B cell (primary cell): ENCODE data around the gene RASGEF1B. TPM values are rescaled to one million over a fixed set of nuclear protein-coding genes. Genes with fewer than 3 reads are reported as not detected.

Experiments
- ATAC-seq: fragments of 200-7000 bp; cut with Tn5 transposase; one replicate; pipeline ENCODE4 v1.10.0; 2021; ENCODE audit warnings: low read depth, mild to moderate bottlenecking, moderate number of reproducible peaks, moderate library complexity
- CTCF ChIA-PET: fragments of 350-600 bp; sonication (Branson Sonifier 250); formaldehyde crosslinking; loops from one replicate; lab custom pipeline; 2021; ENCODE audit warnings: antibody characterized with exemption, inconsistent platforms; lab: Charles Lee
- POLR2A ChIA-PET: fragments of 350-600 bp; sonication (Branson Sonifier 250); formaldehyde crosslinking; loops from one replicate; lab custom pipeline; 2021; ENCODE audit warnings: antibody characterized with exemption; lab: Charles Lee
- DNase-seq: peaks from one replicate; pipeline ENCODE4 v3.0.0; 2013
- H2AFZ ChIP-seq: 2 replicates; pipeline ENCODE4 v1.6.1; 2012; ENCODE audit warnings: mild to moderate bottlenecking, low read depth, low read length; ENCODE audit not compliant: insufficient read depth, poor library complexity, severe bottlenecking
- H3K27ac ChIP-seq, 2 donors: 1 replicate in 1 of 2; 2 replicates in 1 of 2; pipeline ENCODE4 v1.5.1; 2012 to 2013; ENCODE audit warnings: low read length in 2 of 2, mild to moderate bottlenecking in 2 of 2, moderate library complexity in 1 of 2
- H3K27me3 ChIP-seq, 4 experiments: fragments of 200-600 bp in 1 of 4; sonication (generic) in 1 of 4; replicated peaks in 1 of 4; 1 replicate in 2 of 4; 2 replicates in 2 of 4; pipeline versions ENCODE4 v1.6.1 to v1.7.0; 2013 to 2016; ENCODE audit warnings: low read length in 3 of 4, mild to moderate bottlenecking in 2 of 4, mixed read lengths in 1 of 4, moderate library complexity in 1 of 4; ENCODE audit not compliant: insufficient read depth in 4 of 4, control insufficient read depth in 3 of 4; ENCODE audit errors: control extremely low read depth in 1 of 4
- H3K36me3 ChIP-seq, 2 experiments: replicated peaks in 1 of 2; 1 replicate in 1 of 2; 2 replicates in 1 of 2; pipeline versions ENCODE4 v1.6.1 to v1.7.1; 2013; ENCODE audit warnings: low read length in 1 of 2; ENCODE audit not compliant: insufficient read depth in 2 of 2, control insufficient read depth in 1 of 2; ENCODE audit errors: control extremely low read depth in 1 of 2, extremely low read depth in 1 of 2
- H3K4me1 ChIP-seq, 2 donors: fragments of 200-600 bp in 1 of 2; sonication (generic) in 1 of 2; 1 replicate in 1 of 2; 2 replicates in 1 of 2; pipeline versions ENCODE4 v1.5.1 to v1.6.1; 2013 to 2017; ENCODE audit warnings: low read length in 2 of 2; ENCODE audit not compliant: control insufficient read depth in 2 of 2, insufficient read depth in 2 of 2
- H3K4me2 ChIP-seq: replicated peaks from 2 replicates; pipeline ENCODE3; 2012; ENCODE audit warnings: mild to moderate bottlenecking, low read depth, low read length; ENCODE audit not compliant: poor library complexity, severe bottlenecking
- H3K4me3 ChIP-seq, 5 experiments: fragments of 200-600 bp in 1 of 5; sonication (generic) in 1 of 5; 1 replicate in 3 of 5; 2 replicates in 2 of 5; pipeline versions ENCODE4 v1.5.1 to v1.7.0; 2011 to 2016; ENCODE audit warnings: low read length in 4 of 5, mild to moderate bottlenecking in 4 of 5, low read depth in 2 of 5, control low read depth in 1 of 5, moderate library complexity in 1 of 5; ENCODE audit not compliant: insufficient read depth in 1 of 5; ENCODE audit errors: control extremely low read depth in 1 of 5, extremely low read depth in 1 of 5
- H3K79me2 ChIP-seq: fragments of 200-600 bp; sonication (generic); one replicate; pipeline ENCODE4 v1.6.0; 2016; ENCODE audit warnings: low read length; ENCODE audit not compliant: control insufficient read depth, insufficient read depth
- H3K9ac ChIP-seq: fragments of 200-600 bp; sonication (generic); 2 replicates; pipeline ENCODE4 v1.6.1; 2017; ENCODE audit warnings: mild to moderate bottlenecking, low read length, moderate library complexity
- H3K9me3 ChIP-seq, 3 donors: one replicate each; pipeline versions ENCODE4 v1.6.1 to v1.7.1; 2013; ENCODE audit warnings: low read length in 2 of 3; ENCODE audit not compliant: control insufficient read depth in 2 of 3, insufficient read depth in 1 of 3; ENCODE audit errors: control extremely low read depth in 1 of 3
- H4K20me1 ChIP-seq: 2 replicates; pipeline ENCODE4 v1.6.0; 2012; ENCODE audit warnings: mild to moderate bottlenecking, low read length; ENCODE audit not compliant: insufficient read depth, control insufficient read depth, poor library complexity, severe bottlenecking
- H3K27ac Mint-ChIP-seq: one replicate; pipeline ENCODE4 v1.8.0; 2021; ENCODE audit warnings: mixed read lengths
- H3K27me3 Mint-ChIP-seq: one replicate; pipeline ENCODE4 v1.8.0; 2021; ENCODE audit warnings: mixed read lengths
- H3K4me1 Mint-ChIP-seq: one replicate; pipeline ENCODE4 v1.8.0; 2021; ENCODE audit warnings: mixed read lengths
- H3K4me3 Mint-ChIP-seq: one replicate; pipeline ENCODE4 v1.8.0; 2021; ENCODE audit warnings: mixed read lengths
- H3K9me3 Mint-ChIP-seq: one replicate; pipeline ENCODE4 v1.8.0; 2022; ENCODE audit warnings: mixed read lengths; ENCODE audit not compliant: insufficient read depth
- CTCF ChIP-seq: fragments of 200-600 bp; IDR thresholded peaks from one replicate; pipeline ENCODE4 v1.8.0; 2022; ENCODE audit warnings: antibody characterized with exemption, mild to moderate bottlenecking
- EZH2 ChIP-seq: IDR thresholded peaks from 2 replicates; pipeline ENCODE4 v1.6.1; 2012; ENCODE audit warnings: borderline replicate concordance, low read depth, mild to moderate bottlenecking, moderate library complexity, low read length; ENCODE audit not compliant: insufficient read depth, poor library complexity, severe bottlenecking
- WGBS: methylation state at CpG from one replicate; pipeline ENCODE4 v1.1.5; 2013; ENCODE audit warnings: missing lambda C conversion rate; ENCODE audit not compliant: insufficient coverage; 5-methylcytosine and 5-hydroxymethylcytosine counted together
- intact Hi-C: fragments of 100-400 bp; cut with micrococcal nuclease; formaldehyde crosslinking; loops from one replicate; pipeline ENCODE4 v1.10.0; 2022
- polyA plus RNA-seq: library from polyadenylated mRNA; depleted of rRNA; stranded (reverse); fragments of >200 nt; gene quantifications from 2 replicates; pipeline ENCODE4 v1.2.3, GENCODE V29; 2012
- total RNA-seq, 2 donors: library from RNA; stranded (reverse); fragments of 120-200 nt in 1 of 2; gene quantifications; 1 replicate in 1 of 2; 2 replicates in 1 of 2; pipeline versions ENCODE4 v1.2.3 to v1.2.4, GENCODE V29; 2013 to 2022

RASGEF1B gene
- total and polyA plus RNA-seq, 2 donors (not counting 1 experiment from before 2014, with no cell fraction given), result 20.4 to 130 TPM

- H3K4me3 Mint-ChIP-seq, result no peak overlapping the region
- CTCF ChIA-PET, result interaction anchor here (1.2 to 1.9 kb wide), 5 partner anchors 9 to 105 kb away, joined by 3 to 7 read pairs (median 4); partner anchors contain the start of gene RASGEF1B
- peaks cover 39% of the 10 kb centered on the region for H3K4me1 Mint-ChIP-seq
- Histone ChIP-seq H3K4me3 (no peak overlapping the region), H3K27ac (no peak overlapping the region), H3K27me3 (no peaks in the 10 kb centered on the region), H3K9ac (no peak overlapping the region), H3K9me3 (no peaks in the 10 kb centered on the region), H3K4me2 (peak overlapping the region; percentile 18), H3K79me2 (no peaks in the 10 kb centered on the region), H4K20me1 (no peaks in the 10 kb centered on the region), H2AFZ (no peak overlapping the region), H3K36me3 (no peaks in the 10 kb centered on the region), H3K4me1 (peaks cover 6 to 17% of the 10 kb centered on the region in 2 donors)
- no peaks in the 10 kb centered on the region for H3K9me3 Mint-ChIP-seq
- H3K27me3 Mint-ChIP-seq, result no peaks in the 10 kb centered on the region
- DNase-seq (no peak), ATAC-seq (no peak)
- intact Hi-C loops, result loop anchor here (2.0 kb wide), 1 partner anchor 13 kb away; no protein-coding TSS in a partner anchor
- no CpG with 5 or more reads among the region's 6 CpGs for WGBS
- no peak overlapping the region for H3K27ac Mint-ChIP-seq
- POLR2A ChIA-PET, result interaction anchor here (1.1 kb wide), 1 partner anchor 9 kb away, joined by 3 read pairs; no protein-coding TSS in a partner anchor
- TF ChIP-seq EZH2, result no peak
- TF ChIP-seq CTCF, result no peak
Measured at GRCh38 chr4:81519856-81520255, 48.1 kb upstream of the RASGEF1B start.

DNA sequence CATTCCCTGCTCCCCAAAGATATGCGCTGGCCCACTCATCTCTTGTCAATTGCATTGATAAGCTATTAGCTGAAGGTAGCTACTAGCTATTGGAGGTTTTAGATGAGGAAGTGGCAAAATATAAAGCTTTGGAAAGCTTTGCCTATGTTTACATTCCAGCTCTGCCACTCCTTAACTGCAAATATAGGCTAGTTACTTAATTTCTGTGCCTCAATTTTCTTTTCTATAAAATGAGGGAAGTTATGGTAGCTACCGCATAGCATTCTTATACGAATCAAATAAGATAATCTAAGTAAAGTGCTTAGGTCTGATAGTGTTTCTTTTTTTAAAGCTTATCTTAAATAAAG is 47.7 kb upstream of the RASGEF1B start:
- no peak for DNase-seq
- H4K20me1 ChIP-seq, result no peaks in the 10 kb centered on the region
- ATAC-seq, result no peak
- no CpG with 5 or more reads among the region's 3 CpGs for WGBS
- CTCF ChIA-PET, result interaction anchor here (1.2 to 1.9 kb wide), 5 partner anchors 9 to 105 kb away, joined by 3 to 7 read pairs (median 4); partner anchors contain the start of gene RASGEF1B
- no peak for TF ChIP-seq CTCF
- no peak for TF ChIP-seq EZH2
- no peak overlapping the region for H2AFZ ChIP-seq
- H3K4me3 ChIP-seq, result no peak overlapping the region
- peaks cover 40% of the 10 kb centered on the region for H3K4me1 Mint-ChIP-seq
- H3K4me2 ChIP-seq, result no peak overlapping the region
- H3K79me2 ChIP-seq, result no peaks in the 10 kb centered on the region
- H3K4me3 Mint-ChIP-seq, result no peak overlapping the region
- no peak overlapping the region for H3K27ac Mint-ChIP-seq
- POLR2A ChIA-PET, result interaction anchor here (1.1 kb wide), 1 partner anchor 10 kb away, joined by 3 read pairs; no protein-coding TSS in a partner anchor
- H3K9ac ChIP-seq, result no peak overlapping the region
- no peak overlapping the region for H3K27ac ChIP-seq
- H3K27me3 ChIP-seq, result no peaks in the 10 kb centered on the region
- intact Hi-C loops, result no loop called here
- H3K9me3 ChIP-seq, result no peaks in the 10 kb centered on the region
- no peaks in the 10 kb centered on the region for H3K36me3 ChIP-seq
- H3K4me1 ChIP-seq, result peaks cover 6 to 17% of the 10 kb centered on the region in 2 donors
- H3K27me3 Mint-ChIP-seq, result no peaks in the 10 kb centered on the region
- no peaks in the 10 kb centered on the region for H3K9me3 Mint-ChIP-seq
